NCI-H1694 (cell line): ENCODE results near the gene MED13L.
A peak's percentile ranks its signal among the peaks of the same experiment; 100 is the strongest.
"Not testable (repeated sequence)": the region's sequence is repeated elsewhere in the genome, so short reads cannot be mapped to it uniquely, and the experiment has no call there.

ENCODE experiments used
- DNase-seq: peaks from one replicate; lab custom pipeline; 2025; lab: John Stamatoyannopoulos, UW

MED13L gene

GRCh38 chr12:116053479-116054200 lies 223.9 kb downstream of the MED13L start:
- DNase-seq: no peak

- no peak for DNase-seq
Observed at GRCh38 chr12:116050275-116050674, 227.2 kb downstream of the MED13L start.

GRCh38 chr12:116048879-116049278 lies 228.6 kb downstream of the MED13L start:
- DNase-seq: no peak

GRCh38 chr12:116046039-116046438 lies 231.5 kb downstream of the MED13L start:
- DNase-seq: no peak

- no peak for DNase-seq
Observed at GRCh38 chr12:116045150-116045549, 232.3 kb downstream of the MED13L start.

GRCh38 chr12:116043659-116044535 lies 233.6 kb downstream of the MED13L start:
- DNase-seq: no peak

GRCh38 chr12:116040402-116040801 lies 237.1 kb downstream of the MED13L start:
- DNase-seq: no peak

- DNase-seq: no peak
Observed at GRCh38 chr12:116039081-116039480, 238.4 kb downstream of the MED13L start.

- DNase-seq: no peak
Observed at GRCh38 chr12:116037941-116038837, 239.3 kb downstream of the MED13L start.

GRCh38 chr12:116033765-116034164 lies 243.7 kb downstream of the MED13L start:
- no peak for DNase-seq

- DNase-seq: not testable (repeated sequence)
Observed at GRCh38 chr12:116031624-116032023, 245.9 kb downstream of the MED13L start.

GRCh38 chr12:116028619-116029018 lies 248.9 kb downstream of the MED13L start:
- no peak for DNase-seq

GRCh38 chr12:116027551-116027821 lies 250.0 kb downstream of the MED13L start:
- DNase-seq: no peak

GRCh38 chr12:116026768-116027550 lies 250.5 kb downstream of the MED13L start:
- no peak for DNase-seq

- no peak for DNase-seq
Observed at GRCh38 chr12:116026346-116026745, 251.1 kb downstream of the MED13L start.

- no peak for DNase-seq
Observed at GRCh38 chr12:116024769-116025168, 252.7 kb downstream of the MED13L start.

GRCh38 chr12:116019415-116019814 lies 258.1 kb downstream of the MED13L start:
- no peak for DNase-seq

GRCh38 chr12:116018282-116018681 lies 259.2 kb downstream of the MED13L start:
- no peak for DNase-seq

- peak; percentile 57 for DNase-seq
Observed at GRCh38 chr12:116015525-116015924, 262.0 kb downstream of the MED13L start.

- DNase-seq: no peak
Observed at GRCh38 chr12:116012757-116013156, 264.7 kb downstream of the MED13L start.

- DNase-seq: no peak
Observed at GRCh38 chr12:116011217-116011616, 266.3 kb downstream of the MED13L start.

GRCh38 chr12:116010467-116010866 lies 267.0 kb downstream of the MED13L start:
- no peak for DNase-seq
